GM18511 (cell line): ENCODE results near the gene SNAPIN.

ENCODE experiments used
- ATAC-seq: cut with Tn5 transposase; IDR thresholded peaks from one replicate; pipeline ENCODE4 v1.9.1; 2021; ENCODE audit warnings: mild to moderate bottlenecking, moderate library complexity; ENCODE audit not compliant: unreplicated experiment

Gene SNAPIN

DNA sequence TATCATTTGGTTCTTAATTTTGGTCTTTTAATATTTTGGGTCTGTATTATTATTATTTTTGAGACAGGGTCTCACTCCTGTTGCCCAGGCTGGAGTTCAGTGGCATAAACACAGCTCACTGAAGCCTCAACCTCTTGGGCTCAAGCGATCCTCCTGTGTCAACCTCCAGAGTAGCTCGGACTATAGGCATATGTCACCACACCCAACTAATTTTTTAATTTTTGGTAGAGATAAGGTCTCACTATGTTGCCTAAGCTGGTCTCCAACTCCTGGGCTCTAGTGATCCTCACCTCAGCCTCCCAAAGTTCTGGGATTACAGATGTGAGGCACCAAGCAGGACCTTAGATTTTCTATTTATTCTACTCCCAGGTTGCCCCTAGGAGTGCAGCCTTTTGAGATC, 15.0 kb downstream of the SNAPIN start:
- no peak for ATAC-seq

DNA sequence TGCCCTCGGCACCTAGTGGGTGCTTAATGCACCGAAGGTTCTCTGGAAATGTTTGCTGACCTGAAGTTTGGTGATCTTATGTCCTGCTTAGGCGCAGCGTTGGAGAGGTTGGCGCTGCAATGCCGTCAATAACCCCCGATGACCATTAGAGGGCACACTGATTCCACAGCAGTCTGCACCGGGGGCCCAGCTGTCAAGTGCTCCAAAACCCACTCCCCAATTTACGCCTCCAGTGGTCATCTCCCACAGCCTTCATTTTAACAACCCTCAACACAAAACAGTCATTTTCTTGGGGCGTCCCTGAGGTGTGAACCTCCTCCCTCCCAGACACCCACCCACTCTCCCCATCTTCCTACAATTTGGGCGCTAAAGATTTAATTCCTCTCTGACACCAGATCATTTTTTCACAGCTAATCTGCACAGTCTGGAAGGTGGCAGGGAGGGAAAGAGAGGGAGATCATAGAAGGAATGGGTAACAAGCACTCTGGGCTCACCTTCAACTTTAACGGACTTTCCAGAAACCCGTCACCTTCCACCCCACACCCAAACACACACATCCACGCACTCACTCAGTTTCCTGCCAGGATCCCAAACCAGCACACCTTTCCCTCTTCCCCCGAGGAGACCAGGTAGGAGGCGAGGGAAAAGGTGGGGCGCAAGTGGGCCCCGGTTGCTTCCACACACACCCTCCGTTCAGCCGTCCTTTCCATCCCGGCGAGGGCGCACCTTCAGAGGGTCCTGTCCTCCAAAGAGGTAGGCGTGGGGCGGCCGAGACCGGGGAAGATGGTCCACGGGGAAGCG, 19.4 kb downstream of the SNAPIN start:
- ATAC-seq: no peak

DNA sequence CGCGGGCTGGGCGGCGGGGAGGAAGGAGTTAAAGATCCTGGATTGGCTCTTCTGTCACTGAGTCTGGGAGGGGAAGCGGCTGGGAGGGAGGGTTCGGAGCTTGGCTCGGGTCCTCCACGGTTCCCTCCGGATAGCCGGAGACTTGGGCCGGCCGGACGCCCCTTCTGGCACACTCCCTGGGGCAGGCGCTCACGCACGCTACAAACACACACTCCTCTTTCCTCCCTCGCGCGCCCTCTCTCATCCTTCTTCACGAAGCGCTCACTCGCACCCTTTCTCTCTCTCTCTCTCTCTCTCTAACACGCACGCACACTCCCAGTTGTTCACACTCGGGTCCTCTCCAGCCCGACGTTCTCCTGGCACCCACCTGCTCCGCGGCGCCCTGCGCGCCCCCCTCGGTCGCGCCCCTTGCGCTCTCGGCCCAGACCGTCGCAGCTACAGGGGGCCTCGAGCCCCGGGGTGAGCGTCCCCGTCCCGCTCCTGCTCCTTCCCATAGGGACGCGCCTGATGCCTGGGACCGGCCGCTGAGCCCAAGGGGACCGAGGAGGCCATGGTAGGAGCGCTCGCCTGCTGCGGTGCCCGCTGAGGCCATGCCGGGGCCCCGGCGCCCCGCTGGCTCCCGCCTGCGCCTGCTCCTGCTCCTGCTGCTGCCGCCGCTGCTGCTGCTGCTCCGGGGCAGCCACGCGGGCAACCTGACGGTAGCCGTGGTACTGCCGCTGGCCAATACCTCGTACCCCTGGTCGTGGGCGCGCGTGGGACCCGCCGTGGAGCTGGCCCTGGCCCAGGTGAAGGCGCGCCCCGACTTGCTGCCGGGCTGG, 20.2 kb downstream of the SNAPIN start, which contains the start of gene NPR1:
NPR1 (plus strand) TSS at position 170 of the 818 bp plus-strand sequence; CDS start at position 591, 421 bp downstream.
- ATAC-seq: no peak

DNA sequence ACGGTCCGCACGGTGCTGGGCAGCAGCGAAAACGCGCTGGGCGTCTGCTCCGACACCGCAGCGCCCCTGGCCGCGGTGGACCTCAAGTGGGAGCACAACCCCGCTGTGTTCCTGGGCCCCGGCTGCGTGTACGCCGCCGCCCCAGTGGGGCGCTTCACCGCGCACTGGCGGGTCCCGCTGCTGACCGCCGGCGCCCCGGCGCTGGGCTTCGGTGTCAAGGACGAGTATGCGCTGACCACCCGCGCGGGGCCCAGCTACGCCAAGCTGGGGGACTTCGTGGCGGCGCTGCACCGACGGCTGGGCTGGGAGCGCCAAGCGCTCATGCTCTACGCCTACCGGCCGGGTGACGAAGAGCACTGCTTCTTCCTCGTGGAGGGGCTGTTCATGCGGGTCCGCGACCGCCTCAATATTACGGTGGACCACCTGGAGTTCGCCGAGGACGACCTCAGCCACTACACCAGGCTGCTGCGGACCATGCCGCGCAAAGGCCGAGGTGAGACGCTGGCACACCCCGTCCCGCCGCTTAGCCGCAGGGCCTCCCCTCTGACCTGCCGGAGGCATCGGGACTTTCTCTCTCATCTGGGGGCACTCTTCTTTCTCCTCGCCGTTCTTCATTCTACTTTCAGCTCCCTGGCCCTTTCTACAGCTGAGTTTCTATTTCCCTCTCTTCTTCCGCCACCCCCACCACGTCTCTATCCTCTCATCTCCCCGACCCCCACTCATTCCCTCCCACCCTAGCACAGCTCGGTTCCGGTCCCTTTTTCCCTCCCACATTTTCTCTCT, 21.0 kb downstream of the SNAPIN start:
- no peak for ATAC-seq

DNA sequence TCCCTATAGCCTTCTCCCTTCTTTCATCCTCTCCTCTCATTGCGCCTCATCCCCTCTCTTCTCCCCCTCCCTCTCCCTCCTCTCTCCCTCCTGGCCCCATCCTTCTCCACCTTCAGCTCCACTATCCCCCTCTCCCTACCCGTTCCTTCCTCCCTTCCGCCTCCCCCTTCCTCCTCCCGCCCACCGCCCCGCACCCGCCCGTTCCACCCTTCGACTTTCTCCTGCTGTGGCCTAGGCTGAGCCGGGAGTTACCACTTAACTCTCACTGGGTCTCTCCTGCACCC, 21.6 kb downstream of the SNAPIN start:
- no peak for ATAC-seq

DNA sequence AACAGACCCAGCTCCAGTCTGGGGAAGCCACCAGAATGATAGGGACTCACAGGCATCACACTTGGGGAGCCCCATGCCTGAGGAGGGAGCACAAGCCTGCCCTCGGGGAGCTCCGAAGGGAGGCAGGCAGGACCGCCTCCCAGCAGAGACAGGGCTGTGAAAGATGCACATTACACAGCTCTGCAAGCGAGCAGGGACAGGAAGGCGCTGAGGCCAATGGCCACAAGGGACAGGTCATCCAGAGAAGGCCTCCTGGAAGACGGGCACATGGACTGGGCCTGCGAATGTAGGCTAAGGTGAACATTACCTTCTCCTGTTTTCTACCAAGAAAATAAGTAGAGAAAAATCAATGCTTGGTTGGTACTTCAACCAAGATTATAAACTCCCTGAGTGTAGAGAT, 24.2 kb downstream of the SNAPIN start:
- no peak for ATAC-seq

DNA sequence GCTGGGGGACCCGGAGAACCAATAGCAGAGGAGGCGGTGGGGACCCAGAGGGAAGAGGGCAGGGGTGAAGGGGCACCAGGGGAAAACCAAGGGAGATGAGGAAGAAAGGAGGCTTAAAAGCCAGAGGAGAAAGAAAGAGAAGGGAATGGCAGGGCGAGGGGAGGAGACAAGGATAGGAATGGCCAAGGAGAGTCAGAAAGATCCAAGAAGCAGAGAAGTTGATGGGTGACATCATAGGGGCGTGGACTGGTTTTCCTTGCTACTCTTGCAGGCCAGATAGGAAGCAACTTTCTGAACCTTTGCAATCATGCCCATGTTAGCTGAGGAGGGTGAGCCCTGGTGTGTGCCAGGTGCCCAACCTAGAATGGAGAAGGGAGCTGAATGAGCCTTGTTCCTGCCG, 25.4 kb downstream of the SNAPIN start:
- ATAC-seq: no peak

DNA sequence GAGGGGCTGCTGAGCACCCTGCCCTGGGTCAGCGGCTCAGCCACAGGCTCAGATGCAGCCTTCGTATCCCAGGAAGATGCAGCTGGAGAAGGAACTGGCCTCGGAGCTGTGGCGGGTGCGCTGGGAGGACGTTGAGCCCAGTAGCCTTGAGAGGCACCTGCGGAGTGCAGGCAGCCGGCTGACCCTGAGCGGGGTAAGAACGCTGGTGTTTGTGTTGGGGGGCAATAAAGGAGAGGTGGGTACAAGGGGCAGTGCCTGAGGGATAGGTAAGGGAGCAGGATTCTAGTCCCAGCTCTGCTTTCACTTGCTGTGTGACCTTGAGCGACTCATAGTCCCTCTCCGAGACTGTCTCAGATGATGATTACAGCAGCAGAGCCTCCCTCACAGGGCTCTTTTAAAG, 26.4 kb downstream of the SNAPIN start:
- no peak for ATAC-seq

DNA sequence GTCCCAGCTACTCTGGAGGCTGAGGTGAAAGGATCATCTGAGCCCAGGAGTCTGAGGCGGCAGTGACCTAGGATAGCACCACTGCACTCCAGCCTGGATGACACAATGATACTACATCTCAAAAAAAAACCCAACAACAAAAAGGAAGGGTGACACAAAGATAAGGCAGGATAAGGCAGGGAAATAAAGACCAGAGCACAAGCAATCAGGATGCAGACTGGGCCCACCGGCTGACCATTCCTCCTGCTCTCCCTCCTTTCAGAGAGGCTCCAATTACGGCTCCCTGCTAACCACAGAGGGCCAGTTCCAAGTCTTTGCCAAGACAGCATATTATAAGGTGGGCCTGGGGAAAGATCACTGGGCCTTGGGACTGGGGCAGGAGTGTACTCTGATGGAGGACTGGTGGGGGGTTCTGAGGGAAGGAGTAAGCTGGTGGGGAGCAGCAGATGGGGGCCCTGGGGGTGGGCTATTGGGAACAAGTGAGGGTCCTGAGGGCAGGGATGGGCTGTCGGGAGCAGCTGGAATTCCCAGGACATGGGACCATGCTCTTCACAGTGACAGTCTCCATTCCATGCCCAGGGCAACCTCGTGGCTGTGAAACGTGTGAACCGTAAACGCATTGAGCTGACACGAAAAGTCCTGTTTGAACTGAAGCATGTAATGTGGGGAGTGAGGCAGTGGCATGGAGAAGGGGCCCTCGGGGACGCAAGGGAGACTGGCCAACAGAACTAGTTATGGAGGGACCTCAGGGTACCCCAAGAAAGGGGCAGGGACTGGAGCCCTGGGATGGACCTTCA, 27.2 kb downstream of the SNAPIN start:
- no peak for ATAC-seq

DNA sequence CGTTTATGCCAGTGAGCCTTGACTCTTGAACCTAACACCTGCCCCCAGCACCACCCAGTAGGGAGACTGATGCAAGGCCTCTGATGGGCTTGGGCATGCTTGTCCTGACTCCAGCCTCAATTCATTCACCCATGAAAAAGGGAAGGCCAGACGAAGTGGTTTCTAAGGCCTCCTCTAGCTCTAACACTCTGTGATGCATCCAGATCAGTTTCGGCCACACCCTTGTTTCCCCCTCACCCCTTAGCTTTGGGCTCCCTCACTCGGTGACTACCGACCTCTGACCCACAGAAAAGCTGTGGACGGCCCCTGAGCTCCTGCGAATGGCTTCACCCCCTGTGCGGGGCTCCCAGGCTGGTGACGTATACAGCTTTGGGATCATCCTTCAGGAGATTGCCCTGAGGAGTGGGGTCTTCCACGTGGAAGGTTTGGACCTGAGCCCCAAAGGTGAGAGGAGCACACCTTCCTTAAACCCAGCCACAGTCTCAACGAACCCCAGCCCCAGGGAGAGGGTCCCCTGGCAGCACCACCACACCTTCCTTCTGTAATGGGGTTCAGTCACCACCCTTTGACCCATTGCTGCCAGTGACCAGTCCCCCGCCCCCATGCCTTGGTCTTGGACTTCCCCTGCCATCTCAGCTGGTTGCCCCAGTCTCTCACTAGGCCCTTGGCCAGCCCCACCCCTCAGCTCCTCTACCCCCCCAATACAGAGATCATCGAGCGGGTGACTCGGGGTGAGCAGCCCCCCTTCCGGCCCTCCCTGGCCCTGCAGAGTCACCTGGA, 29.0 kb downstream of the SNAPIN start:
- no peak for ATAC-seq

DNA sequence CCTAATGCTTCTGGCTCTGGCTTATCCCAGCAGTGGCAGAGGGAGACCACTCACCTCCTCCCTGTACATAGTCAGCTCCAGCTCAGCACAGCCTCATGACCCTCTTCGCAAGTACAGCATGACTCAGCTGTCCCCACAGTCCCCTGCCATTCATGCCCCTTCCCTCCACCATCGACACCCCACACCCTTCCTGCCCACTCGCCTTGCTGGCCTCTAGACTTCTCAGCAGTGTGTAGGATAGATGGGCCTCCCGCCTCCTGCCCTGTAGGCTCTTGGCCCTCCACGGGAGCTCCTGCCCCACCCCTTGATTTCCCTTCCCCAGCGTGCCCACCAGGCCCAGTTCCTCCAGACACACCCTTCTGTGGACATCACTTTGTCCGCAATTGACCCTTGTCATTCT, 29.8 kb downstream of the SNAPIN start:
- no peak for ATAC-seq

DNA sequence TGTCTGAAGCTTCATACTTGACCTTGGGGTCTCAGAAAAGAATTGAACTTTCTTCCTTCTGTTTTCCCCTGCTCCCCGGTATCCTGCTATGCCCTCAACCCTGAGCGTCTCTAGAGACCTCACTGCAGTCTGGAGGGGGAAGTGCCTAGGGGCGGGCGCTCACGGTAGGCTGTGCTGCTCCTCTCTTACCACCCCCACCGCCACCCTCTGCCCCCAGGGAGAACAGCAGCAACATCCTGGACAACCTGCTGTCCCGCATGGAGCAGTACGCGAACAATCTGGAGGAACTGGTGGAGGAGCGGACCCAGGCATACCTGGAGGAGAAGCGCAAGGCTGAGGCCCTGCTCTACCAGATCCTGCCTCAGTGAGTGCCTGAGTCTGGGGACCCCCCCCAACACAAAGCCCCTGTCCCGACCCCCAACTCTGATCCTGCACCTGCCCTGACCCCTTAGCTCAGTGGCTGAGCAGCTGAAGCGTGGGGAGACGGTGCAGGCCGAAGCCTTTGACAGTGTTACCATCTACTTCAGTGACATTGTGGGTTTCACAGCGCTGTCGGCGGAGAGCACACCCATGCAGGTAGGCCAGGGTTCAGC, 30.3 kb downstream of the SNAPIN start:
- ATAC-seq: no peak

DNA sequence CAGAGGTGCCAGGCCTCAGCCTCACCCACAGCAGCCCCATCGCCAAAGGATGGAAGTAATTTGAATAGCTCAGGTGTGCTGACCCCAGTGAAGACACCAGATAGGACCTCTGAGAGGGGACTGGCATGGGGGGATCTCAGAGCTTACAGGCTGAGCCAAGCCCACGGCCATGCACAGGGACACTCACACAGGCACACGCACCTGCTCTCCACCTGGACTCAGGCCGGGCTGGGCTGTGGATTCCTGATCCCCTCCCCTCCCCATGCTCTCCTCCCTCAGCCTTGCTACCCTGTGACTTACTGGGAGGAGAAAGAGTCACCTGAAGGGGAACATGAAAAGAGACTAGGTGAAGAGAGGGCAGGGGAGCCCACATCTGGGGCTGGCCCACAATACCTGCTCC, 35.0 kb downstream of the SNAPIN start:
- ATAC-seq: no peak

DNA sequence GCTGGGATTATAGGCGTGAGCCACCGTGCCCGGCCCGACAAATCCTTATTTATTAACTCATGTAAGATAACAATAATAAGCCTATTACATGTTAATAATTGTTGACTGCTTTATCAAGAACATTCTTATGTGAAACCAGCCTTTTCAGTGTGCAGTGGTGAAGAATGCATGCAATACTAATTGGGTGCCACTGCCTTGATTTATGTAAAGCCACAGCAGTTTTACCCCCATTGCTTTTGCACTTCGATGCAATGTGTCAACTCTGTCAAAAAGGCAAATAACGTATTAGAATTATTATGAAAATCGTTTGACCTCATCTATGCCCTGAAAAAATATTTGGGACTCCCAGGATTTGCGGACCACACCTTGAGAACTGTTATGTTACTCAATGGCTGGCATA, 38.2 kb downstream of the SNAPIN start:
- ATAC-seq: no peak

DNA sequence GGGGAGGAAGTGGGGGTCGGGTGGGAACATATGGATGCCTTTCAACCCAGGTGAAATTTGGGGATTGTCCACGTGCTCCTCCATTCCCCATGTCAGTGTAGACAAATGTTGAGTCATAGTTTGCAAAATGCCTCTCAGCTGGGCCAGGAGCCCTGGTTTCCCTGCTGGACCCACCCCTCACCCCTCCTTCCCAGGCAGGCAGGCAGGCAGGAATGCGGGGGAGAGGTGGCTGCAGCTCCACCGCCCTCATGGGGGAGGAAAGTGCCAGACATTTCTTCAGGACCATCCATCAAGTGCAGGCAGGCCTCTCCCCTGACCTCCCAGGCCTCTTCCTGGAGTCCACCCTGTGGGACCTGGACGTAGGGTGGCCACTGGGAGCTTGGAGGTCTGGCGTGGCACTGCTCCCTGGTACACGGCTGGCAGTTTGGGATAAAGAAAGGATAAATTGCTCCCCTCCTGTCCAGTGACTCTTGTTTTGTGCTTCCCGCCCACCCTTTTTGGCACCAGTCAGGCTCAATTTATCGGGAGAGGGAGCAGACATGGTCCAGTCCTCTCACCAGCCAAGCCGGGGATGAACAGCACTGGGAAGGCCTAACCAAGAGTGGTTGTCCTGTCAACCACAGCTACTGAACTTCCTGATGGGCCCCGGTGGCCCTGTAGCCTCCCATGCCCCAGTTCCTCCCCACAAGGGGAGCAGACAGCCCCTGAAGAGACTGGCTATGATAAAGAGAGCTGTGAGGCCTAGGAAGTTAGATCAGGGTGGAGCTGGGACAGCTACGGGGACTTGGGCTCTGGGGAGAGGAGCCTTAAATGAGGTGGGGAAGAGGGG, 38.9 kb downstream of the SNAPIN start:
- ATAC-seq: no peak

DNA sequence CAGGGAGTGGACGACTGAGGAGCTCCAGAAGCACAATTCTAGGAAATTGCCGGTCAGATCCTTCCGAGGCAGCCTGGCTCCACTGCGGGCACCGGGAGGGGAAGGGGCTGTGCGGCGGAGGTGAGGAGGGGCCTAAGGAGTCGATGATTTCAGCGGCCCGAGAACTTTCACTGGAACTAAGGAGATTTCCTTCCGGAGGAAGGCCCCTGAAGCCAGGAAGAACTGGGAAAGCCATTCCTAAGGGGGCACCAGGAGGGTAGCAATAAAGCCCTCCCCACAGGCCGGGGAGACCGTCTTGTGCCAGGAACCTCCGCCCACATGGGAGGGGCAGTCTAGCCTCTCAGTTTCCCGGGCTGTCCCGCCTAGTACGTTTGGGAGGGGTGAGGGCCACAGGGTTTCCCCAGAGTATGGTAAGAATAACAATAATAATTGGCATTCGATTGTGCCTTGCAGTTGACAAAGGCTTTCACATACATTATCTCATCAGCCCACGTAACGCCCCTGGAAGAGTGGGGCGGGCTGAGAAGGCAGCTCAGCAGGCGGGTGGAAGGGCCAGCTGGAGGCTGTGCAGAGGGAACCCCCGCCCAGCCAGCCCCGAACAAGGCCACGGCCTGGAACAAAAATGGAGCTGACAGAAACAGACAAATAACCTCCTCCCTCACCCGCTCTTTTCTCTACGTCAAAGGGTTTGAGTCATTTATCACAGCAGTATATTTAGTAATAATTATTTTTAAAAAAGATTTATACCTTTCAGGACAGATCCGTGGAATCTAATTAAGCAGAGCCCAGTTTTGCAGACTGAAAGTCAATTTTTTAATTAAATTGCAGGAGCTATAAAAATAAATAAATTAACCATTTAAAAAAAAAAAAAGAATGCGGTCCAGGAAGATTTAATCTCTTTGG, 39.8 kb downstream of the SNAPIN start:
- no peak for ATAC-seq

DNA sequence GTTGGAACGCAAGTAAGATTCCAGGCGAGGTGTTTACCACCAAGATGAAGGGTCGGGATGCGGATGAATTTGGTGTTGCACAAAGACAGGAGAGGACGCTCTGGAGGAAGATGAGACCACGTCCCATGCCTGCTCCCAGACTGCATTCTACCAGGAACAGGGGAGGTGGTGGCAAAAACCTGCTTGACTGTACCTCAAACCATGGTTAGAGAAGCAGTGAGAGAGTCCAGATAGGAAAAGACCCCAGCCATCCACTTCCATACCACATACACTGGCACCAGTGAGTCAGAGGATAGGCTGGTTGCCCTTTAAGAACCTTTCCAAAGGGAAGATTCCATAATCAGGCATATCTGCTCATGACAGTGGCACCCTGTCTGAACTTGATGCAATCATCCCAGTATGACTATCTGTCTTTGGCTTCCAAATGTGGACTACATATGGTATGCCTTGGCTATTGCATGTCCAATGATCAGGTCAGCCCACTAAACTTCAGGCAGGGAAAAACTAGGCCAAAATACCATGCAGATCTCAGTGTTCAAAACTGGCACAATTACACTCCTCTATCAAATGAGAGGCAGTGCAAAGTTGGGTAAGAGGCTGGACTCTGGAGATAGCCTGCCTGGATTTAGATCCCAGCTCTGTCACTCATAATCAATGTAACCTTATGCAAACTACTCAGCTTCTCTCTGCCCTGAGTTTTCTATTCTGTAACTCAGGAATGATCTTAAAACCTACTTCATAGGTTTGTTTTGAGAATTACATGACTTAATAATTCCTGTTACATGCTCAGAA, 40.6 kb downstream of the SNAPIN start:
- no peak for ATAC-seq
